ENCODE measurements around the gene BABAM2.
"Not testable (repeated sequence)": the region's sequence is repeated elsewhere in the genome, so short reads cannot be mapped to it uniquely, and the experiment has no call there.

Gene BABAM2

DNA sequence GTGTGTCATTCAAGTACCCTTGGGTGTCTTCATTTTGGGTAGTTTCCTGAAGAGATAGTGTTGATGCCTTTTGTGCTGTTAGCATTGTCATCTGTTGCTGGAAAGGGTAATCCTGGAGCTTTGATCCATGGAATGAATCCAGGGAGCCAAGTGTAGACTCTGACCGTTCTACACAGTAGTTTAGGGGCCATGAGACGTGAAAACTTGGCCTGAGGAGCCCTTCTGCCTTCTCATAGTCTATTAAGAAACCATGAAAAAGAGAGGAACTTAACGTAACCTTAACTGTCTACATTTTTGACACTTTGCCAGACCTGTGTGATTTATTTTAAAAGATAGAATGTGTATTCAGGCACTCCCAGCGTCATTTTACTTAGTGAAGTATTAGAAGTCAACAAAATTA lies 194.0 kb downstream of the BABAM2 start:
- DNase-seq = peak; percentile 38

DNA sequence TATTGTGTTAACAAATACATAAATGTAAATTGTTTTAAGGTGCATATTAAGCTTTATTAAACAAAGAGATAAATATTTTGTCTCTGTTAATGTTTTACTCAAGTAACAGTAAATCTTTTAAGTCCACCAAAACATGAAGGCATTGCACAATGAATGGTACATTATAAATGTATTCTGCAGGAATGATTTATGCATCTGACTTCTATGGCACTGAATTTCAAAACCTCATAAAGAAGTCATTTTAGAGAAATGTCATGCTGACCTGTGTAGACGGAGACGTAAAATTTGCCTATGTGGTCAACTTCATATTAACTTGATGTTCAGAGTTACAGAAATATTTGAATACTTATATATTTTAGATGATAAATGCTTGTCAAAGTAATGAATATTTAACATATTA lies 194.7 kb downstream of the BABAM2 start:
- no peak for DNase-seq

DNA sequence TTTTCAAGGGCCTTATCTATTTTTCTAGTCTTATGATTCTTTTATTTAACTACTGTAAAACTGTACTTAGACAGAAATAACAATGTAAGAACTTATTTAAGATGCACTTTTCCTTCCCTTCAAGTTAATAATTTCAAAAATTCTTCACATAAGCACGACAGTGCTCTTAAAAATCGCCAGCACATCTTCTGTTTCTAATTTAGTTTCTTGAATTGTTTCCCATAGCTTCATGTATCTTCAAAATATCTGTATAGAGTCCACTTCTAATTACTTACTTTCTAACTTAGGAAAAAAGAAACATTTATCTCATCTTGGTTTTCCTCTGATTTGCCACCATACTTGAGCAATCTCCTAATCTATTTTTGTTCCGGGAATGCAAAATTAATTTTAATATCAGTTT lies 196.1 kb downstream of the BABAM2 start:
- no peak for DNase-seq

DNA sequence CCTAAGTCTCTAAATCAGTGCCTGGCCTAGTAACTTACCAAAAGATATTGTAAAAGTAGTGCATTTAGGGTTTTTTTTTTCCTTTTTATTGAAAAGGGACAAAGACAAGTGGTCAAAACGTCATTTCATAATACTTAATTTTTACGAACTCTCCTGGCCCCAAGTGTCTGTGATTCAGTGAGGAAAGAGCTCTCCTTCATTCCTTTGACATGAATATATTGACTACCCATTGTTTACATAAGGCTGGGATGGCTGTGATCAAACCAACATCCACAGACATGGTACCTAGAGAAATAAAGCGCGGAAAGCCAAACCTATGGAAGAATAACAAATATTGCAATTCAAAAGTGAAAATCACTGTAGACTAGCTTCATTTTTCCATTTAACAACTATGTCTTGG lies 198.4 kb downstream of the BABAM2 start:
- peak; percentile 46 for DNase-seq

DNA sequence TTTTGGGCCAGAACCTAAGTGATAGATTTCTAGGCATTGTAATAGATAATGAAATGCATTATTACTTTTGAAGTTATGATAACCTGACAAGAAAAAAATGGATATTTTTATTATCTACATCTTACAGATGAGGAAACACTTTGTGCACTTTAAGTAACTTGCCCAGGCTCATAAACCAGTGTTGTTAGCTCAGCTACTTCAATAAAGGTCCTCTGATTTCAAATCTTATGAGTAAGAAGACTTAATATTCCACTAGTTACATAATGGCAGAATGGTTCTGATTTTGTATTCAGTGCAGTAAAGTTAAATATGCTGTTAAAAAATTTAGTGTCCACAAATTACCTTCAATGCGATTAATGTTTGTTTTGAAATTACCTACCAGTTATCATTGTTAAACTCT lies 199.0 kb downstream of the BABAM2 start:
- DNase-seq = no peak

DNA sequence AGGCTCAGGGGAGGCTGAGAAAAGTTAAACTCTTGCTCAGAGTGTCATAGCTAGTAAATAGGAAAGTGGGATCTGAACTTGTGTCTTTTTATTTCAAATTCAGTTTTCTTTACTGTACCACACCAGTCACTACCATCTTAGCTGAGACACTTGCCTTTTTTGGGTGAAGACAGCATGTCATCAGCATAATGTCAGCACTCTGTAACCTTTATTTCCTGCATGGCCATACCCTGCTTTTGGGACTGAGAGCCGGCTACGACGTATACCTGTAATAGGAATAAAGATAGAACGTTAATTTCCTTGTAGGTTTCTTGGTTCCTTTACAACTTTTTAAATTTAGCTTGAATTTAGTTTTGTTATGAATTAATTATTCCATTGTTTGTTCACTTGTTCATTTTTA lies 202.8 kb downstream of the BABAM2 start:
- DNase-seq = no peak

DNA sequence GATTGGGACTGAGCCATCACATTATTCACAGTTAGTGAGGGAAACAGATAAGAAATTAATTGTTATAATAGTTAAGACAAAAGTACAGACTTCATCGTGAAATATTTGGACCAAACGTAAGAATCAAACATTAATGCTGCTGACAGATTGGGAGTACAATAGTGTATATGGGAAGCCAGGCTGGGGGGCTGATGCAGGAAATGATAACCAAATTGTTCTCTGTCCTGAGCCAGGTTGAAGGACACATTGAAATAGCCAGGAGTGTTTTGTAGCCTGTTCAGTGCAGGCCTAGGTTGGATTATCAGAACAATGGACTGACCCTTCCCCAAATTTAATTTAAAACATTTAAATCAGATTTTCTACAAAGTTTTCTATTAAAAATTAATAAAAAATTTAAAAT lies 203.2 kb downstream of the BABAM2 start:
- DNase-seq = no peak

DNA sequence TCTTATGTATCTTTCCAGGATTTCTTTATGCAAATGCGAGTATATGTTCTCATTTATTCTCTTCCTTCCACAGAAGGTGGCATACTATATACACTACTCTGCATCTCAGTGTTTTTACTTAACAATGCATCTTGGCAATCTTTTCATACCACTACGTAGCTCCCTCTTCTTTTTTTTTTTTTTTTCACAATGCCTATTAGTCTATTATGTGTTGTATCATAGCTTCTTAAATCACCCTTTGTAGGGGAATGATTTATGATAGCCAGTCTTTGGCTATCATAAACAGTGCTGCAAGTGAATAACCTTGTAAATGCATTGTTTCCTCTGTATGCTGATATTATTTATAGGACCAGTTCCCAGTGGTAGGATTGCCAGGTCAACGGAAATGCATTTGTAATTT lies 204.2 kb downstream of the BABAM2 start:
- no peak for DNase-seq

DNA sequence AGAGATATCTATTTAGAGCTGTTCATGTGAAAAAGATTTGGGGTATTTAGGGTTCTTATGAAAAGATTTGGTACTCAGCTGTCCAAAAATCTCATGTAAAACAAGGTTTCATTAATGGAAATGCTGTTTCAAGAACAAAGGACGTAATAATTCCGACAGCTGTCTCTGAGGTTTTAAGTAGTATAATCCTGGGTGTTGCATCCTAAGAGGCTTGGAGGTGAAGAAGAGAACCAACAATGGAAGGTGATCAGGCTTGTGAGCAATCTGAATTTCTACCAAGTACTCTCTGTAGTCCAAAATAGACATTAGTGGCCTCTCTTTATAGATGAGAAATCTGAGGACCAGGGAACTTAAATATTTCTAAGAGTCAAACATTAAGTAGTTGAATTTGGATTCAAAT lies 205.1 kb downstream of the BABAM2 start:
- no peak for DNase-seq

DNA sequence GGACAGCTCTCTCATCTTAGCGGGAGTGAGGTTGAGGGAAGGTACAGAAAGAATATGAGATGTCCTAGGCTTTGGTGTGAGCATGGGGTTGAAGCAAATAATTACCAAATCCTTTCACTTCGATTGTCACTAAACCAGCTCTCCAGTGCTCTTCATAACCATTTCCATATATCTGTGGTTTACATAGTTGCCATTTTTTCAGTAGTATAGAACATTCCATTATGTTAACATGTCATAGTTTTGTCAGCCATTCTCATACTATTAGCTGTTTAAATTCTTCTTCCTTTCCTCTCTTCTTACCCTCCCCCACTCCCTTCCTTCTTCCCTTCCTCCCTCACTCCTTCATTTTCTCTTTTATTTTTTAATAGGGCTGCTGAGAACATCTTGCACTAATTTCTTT lies 205.9 kb downstream of the BABAM2 start:
- no peak for DNase-seq

DNA sequence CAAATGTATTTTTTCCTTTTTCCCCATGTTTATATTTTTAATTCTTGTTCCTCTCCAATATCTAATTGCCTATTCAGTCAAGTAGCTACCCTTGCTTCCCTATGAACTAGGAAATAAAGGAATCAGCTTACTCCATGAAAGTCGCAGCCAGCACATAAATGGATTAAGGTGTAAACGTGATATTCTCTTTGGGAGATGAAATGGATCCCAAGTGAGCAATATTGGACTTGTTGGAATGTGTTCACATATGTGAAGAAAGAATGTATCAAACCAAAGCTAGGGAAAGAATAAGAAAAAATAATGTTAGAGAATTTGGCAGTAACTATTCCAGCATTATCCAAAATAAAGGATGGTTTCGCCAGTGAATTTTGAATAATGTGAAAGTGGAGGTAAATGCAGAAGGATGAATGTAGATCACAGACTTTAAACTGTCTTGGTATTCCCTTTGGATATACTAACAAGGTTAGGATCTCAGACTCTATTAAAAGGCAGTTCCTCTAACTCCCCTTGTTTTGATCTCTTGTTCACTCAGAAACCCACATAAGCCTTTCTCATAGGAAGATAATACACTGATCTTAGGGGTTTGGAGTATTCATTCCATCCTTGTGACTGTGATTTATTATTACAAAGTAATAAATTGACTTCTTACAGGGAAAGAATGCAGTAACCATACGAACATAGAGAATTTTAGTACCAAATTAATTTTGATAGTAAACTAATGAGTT lies 208.1 kb downstream of the BABAM2 start:
- DNase-seq = no peak

DNA sequence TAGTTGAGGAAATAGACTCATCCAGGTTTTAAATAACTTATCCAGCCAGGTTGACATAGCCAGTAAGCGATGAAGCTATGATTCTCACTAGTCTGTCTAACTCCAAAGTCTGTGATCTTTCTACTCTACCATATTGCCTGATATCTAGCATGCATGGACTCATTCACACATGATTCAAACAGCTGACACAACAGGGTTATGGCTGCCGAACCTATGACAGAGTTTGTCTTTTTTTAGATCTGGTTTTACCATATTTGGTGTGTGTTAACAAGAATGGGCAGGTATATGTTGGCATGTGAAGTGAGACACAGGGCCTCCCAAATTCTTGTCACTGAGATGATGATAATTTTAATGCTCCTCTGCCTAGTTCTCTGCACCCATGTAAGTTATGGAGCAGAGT lies 210.6 kb downstream of the BABAM2 start:
- no peak for DNase-seq

DNA sequence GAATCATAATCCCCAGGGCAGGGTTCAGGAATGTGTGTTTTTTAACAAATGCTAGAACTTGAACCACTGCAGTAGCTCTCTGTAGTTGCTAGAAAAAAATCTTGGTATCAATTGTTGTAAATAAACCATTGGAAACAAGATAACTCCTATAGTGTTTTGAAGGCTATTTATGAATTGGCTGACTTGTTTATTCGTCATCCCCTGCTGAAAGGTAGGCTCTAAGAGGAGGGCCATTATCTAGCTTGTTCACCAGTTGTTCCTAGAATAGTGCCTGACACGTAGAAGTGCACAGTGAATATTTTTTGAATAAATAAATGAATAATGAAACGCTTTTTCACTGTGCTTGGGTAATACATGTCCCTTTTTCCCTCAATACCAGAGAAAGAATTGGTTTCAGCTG lies 211.4 kb downstream of the BABAM2 start:
- DNase-seq = no peak

DNA sequence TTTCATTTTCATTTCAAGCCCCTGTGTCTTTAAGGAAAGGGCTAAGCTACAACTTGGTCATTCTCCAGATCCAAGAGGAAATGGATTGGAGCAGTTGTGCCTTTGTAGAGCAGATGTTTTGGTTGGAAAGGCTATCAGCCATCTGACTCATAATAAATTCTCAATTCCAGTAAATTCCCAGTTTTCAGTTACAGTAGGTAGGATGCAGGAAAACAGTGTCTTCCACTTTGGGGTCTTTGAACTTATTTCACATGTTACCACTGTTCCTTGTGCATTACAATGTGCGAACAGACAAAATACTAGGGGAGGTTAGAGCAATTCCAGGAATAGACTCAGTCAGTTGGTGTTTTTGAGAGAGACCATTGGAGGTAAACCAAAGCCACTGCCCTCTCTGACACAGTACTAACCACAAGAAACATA lies 211.9 kb downstream of the BABAM2 start:
- DNase-seq = no peak

DNA sequence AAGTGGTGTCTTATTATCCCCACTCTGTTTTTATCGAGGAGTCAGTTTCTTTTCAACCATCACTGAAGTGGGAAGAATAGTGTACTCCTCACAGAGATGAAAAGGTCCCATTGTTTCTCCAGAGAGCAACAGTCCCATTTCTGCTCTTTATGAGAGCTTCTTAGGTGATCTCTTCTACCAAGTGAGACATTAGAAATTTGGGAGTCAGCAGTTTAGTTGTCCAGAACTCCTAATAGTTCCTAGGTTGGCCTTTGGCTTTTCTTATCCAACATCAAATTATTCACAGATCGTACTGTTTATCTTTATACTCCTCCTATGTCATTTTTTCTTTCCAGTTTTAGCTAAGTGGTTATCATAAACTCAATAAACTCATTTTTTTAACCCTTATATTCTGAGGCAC lies 213.1 kb downstream of the BABAM2 start:
- DNase-seq = no peak

DNA sequence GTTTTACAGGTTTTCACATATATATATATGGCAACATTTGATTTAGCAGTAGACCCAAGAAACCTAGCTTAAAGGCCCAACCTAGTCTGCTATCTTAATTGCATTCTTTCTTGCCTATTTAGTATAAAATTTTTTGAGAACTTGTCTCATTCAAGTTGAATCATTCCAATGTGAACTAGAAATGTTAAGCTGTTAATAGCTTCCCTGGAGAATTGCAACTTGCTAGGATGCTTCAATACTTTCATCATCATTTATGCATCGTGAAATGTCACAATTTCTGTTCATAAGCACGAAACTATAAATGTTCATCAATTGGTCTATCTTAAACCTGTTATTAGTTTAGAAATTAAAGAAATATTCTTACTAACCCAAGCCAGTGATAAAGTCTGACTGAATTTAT lies 217.6 kb downstream of the BABAM2 start:
- no peak for DNase-seq

DNA sequence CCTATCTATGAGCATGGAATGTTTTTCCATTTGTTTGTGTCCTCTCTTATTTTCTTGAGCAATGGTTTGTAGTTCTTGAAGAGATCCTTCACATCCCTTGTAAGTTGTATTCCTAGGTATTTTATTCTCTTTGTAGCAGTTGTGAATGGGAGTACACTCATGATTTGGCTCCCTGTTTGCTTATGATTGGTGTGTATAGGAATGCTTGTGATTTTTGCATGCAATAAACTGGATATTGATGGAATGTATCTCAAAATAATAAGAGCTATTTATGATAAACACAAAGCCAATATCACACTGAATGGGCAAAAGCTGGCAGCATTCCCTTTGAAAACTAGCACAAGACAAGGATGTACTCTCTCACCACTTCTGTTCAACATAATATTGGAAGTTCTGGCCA lies 223.2 kb downstream of the BABAM2 start:
- not testable (repeated sequence) for DNase-seq

DNA sequence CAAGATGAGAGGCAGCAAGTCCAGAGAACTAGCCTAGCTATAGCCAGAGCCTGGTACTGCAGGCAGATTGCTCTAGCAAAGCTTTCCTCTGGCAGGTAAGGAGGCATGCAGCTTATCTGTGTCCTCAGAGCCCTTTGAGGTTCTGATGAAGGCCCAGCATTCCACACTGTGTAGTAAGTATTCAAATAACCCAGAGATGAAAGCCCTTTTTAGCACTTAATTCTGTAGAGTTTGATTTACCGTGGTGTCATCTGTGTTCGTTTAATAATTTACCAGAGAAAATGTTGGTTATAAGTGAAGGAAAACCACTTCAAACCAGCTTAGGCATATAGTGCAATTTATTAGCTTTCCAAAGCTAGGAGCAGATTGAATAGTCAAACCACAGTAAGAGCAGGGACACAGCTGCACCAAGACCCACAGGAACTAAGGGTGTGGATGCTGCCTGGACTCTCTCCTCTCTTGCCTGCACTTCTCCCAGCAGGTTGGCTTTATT lies 226.6 kb downstream of the BABAM2 start:
- DNase-seq = peak; percentile 96

DNA sequence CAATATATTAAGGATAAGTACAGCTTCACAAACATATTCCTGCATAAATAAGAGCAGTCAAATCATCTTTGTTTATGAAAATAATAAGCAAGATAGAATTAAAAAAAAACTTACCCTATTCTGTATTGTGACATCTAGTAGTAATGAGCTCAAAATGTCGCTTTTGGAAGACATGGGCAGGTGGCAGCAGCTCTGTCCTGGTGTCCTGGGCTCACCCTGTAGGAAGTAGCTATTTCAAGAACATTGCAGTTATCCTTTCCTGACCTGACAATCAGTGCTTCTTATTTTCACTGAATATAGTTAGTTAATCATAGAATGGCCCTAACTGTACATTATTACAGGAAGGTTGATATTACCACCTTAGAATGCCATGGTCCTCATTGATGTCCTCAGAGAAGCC lies 229.1 kb downstream of the BABAM2 start:
- no peak for DNase-seq

DNA sequence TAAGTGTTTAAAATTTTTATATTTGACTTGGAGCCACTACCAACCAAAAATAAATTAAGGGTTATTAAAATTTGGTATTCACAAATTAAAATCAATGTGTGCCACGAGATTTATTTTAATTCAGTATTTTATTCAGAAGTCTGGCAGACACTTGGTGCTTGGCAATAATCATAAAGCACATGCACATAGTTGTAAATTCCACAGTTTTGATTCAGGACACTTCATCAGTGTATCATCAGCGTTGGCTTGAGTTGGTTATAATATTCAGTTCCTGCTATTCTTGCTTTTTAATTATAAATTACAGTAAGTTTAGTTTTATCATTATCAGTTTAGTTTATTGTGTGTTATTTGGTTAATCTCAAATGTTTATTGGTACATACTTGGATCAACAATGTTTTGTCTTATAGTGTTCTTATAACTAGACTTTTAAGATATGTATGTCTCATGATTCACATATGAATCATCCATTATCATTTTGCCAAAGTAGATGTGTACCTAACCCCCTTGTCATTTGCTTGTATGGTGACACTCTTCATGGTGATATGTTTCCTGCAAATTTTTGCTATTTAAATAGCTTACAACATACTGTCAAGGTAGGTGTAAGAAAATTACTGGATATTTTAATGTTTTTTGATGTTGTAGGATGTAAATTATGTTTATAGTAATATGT lies 237.9 kb downstream of the BABAM2 start:
- DNase-seq = no peak

DNA sequence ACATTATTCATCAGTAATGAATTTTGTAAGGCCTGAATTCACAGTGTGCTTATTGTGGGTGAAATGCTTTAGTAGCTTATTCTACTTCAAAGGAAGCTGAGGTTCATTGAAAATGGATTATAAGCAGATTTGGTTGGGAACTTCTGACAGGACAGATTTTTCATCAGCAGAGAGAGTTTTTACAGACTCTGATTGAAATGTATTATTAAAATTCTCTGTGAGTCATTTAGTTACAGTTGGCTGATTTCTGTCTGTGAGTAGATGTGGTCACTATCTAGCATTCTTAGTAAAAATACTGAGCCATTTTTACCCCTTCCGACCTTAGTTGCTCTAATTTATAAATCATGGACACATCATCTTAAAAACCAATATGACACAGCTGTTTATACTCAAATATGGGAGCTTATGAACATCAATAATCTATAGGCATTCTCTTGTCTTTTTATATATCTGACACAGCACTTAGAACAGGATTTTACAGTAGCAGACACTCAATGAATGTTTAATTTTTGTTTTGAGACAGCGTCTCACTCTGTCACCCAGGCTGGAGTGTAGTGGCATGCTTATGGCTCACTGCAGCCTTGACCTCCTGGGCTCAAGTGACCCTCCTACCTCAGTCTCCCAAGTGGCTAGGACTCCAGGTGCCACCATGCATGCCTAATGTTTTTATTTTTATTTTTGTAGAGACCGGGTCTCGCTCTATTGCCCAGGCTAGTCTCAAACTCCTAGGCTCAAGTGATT lies 239.6 kb downstream of the BABAM2 start:
- peak; percentile 86 for DNase-seq

DNA sequence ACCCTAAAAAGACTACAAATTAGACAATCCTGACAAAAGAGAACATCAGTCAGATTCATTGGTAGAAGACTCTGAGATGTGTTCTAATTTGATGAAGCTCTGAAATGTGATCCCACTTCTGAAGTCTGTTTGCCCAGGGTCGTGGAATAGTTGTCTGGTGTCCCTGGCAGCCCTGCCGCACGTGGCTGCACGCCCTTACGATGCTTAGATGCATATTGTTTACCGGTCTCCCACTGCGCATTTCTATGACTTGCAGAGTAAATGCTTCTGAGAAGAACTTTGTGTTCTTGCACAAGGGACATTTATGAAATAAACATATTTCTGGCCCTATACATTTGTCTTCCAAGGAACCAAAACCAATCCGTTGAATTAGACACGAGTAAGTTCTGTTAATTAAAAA lies 243.2 kb downstream of the BABAM2 start:
- no peak for DNase-seq

DNA sequence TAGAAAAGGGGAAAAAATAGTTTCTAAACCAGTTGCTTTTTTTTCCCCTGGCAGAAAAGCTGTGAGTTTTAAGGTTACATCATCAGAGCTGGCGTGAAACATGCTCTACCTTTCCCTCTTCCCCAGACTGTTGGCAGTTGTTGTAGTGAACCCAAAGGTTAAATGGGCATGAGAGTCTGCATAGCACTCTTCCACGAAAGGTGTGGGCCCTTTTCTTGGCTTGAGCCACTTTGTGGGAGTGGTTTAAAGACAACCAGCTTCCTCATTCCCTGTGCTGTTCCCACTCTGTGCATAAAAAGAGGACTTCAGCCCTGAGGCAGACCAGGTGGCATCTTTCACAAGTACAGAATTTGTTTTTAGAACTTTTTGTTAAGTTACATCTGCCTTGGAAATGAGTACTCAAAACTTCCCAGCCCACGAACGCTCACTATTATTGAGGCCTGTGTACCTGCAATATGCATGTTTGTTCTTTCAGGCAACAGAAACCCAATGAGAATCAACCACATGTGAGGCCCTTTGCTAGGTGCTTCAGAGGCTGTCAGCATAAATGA lies 243.8 kb downstream of the BABAM2 start:
- no peak for DNase-seq

DNA sequence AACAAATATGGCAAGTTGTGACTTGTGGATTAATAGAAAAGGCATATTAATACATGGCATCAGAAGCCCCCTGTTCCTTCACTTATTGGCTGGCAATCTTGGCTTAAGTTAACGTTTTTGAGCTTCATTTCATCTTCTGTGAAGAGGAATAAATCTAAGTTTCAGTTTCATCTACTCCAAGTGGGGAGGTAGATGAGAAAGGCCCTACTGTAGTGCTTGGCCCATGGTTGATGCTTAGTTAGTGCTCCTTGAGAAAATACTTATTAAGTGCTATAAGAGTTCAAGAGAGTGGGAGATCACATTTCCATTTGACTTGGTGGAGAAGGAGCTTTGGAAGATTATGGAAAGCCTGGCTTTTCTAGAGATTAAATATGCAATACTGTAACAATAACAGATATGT lies 244.3 kb downstream of the BABAM2 start:
- DNase-seq = no peak
